ENCODE results near the gene STIP1.

STIP1 gene

GRCh38 chr11:64163951-64164350 is 22.0 kb upstream of the STIP1 start:
- H3K27ac ChIP-seq = no peak overlapping the region
- TF ChIP-seq CTCF (IDR thresholded peaks at IDR 0.05) (no peak), ZFX (IDR thresholded peaks at IDR 0.05; ENCODE audit: borderline replicate concordance) (no peak)

GRCh38 chr11:64164392-64165312 is 21.3 kb upstream of the STIP1 start:
- TF ChIP-seq CTCF (IDR thresholded peaks at IDR 0.05) = no peak
- no peak for TF ChIP-seq ZFX (IDR thresholded peaks at IDR 0.05; ENCODE audit: borderline replicate concordance)
- H3K27ac ChIP-seq = peak overlapping the region; percentile 97

- H3K27ac ChIP-seq = peak overlapping the region; percentile 97
- TF ChIP-seq ZFX (IDR thresholded peaks at IDR 0.05; ENCODE audit: borderline replicate concordance) (no peak), CTCF (IDR thresholded peaks at IDR 0.05) (peak; percentile 31)
Observed at GRCh38 chr11:64165481-64165841, 20.5 kb upstream of the STIP1 start.

- H3K27ac ChIP-seq = peak within 1 kb of the TSS; percentile 97
- no peak for TF ChIP-seq ZFX (IDR thresholded peaks at IDR 0.05; ENCODE audit: borderline replicate concordance)
- TF ChIP-seq CTCF (IDR thresholded peaks at IDR 0.05) = 0 out of 2 replicates have a peak, but pooled peaks have one; percentile 22
Observed at GRCh38 chr11:64165842-64166635, 19.9 kb upstream of the STIP1 start, which contains the start of gene MACROD1. TSS of gene MACROD1 (minus strand) at chr11:64166113. CDS start at chr11:64165994, 119 bp downstream.

GRCh38 chr11:64170419-64170818 is 15.6 kb upstream of the STIP1 start:
- TF ChIP-seq ZFX (IDR thresholded peaks at IDR 0.05; ENCODE audit: borderline replicate concordance) = no peak
- TF ChIP-seq CTCF (IDR thresholded peaks at IDR 0.05) = no peak
- no peak overlapping the region for H3K27ac ChIP-seq

- no peak for TF ChIP-seq ZFX (IDR thresholded peaks at IDR 0.05; ENCODE audit: borderline replicate concordance)
- TF ChIP-seq CTCF (IDR thresholded peaks at IDR 0.05) = no peak
- no peak overlapping the region for H3K27ac ChIP-seq
Observed at GRCh38 chr11:64173616-64174355, 12.2 kb upstream of the STIP1 start.

All from 22Rv1 (cell line).